HAP-1 (cell line): ENCODE data around the gene ZNF750.

Source experiments
- DNase-seq, 2 experiments: peaks; one replicate each; pipeline ENCODE4 v3.0.0-alpha.2; 2016 to 2020; ENCODE audit warnings: low spot score in 2 of 2
- H3K27me3 ChIP-seq: fragments of 250-450 bp; sonication (Bioruptor Pico); 2 replicates; pipeline ENCODE4 v1.5.1; 2020; ENCODE audit warnings: low read depth, mild to moderate bottlenecking, moderate library complexity
- H3K36me3 ChIP-seq: fragments of 250-450 bp; sonication (Bioruptor Pico); replicated peaks from 2 replicates; pipeline ENCODE4 v1.5.1; 2020; ENCODE audit warnings: mild to moderate bottlenecking
- H3K4me1 ChIP-seq: fragments of 250-450 bp; sonication (Bioruptor Pico); 2 replicates; pipeline ENCODE4 v1.5.1; 2020; ENCODE audit warnings: mild to moderate bottlenecking
- H3K4me3 ChIP-seq: fragments of 250-450 bp; sonication (Bioruptor Pico); 2 replicates; pipeline ENCODE4 v1.5.1; 2020; ENCODE audit warnings: mild to moderate bottlenecking, moderate library complexity
- H3K9me3 ChIP-seq: fragments of 250-450 bp; sonication (Bioruptor Pico); 2 replicates; pipeline ENCODE4 v1.5.1; 2020; ENCODE audit warnings: mild to moderate bottlenecking, moderate library complexity
- in situ Hi-C: fragments of 300-500 bp; cut with MboI; formaldehyde crosslinking; loops from 3 replicates; pipeline ENCODE4 v1.14.3; 2020; ENCODE audit warnings: low sequenced_read_pairs, inconsistent platforms, mixed read lengths

Gene ZNF750

GRCh38 chr17:82812601-82813000, 27.2 kb downstream of the ZNF750 start:
- in situ Hi-C loops: no loop called here
- H3K4me1 ChIP-seq: no peaks in the 10 kb centered on the region
- no peak for DNase-seq

DNA sequence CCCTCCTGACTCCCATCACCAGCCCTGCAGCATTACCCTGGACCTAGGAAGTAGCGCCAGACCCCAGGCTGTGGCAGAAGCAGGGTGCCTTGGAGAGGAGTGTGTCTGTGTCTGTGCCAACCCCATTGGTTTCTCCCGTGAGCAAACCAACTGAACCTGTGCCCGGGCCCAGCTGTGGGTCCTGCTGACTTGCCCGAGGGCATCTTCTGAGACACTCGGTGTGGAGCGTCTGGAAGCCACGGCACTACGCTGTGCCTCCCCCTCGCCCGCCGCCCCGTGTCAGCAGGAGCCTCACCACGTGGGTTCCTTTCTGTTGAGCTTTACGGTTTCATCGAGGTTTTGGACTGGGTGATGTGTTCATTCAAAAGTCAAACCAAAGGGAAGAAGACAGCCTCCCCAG, 27.8 kb downstream of the ZNF750 start:
- no peak overlapping the region for H3K4me3 ChIP-seq
- H3K27me3 ChIP-seq: no peaks in the 10 kb centered on the region
- peaks cover 92% of the 10 kb centered on the region for H3K36me3 ChIP-seq
- no peak for DNase-seq
- H3K4me1 ChIP-seq: no peaks in the 10 kb centered on the region
- in situ Hi-C loops: no loop called here
- H3K9me3 ChIP-seq: no peaks in the 10 kb centered on the region

More at GRCh38 chr17:82812601-82813000, 27.2 kb downstream of the ZNF750 start:
- H3K36me3 ChIP-seq: peaks cover 92% of the 10 kb centered on the region
- no peaks in the 10 kb centered on the region for H3K27me3 ChIP-seq
- H3K4me3 ChIP-seq: no peak overlapping the region
- no peaks in the 10 kb centered on the region for H3K9me3 ChIP-seq

GRCh38 chr17:82810644-82811430, 29.0 kb downstream of the ZNF750 start:
- H3K9me3 ChIP-seq: no peaks in the 10 kb centered on the region
- DNase-seq: no peak
- no peaks in the 10 kb centered on the region for H3K4me1 ChIP-seq
- H3K36me3 ChIP-seq: peaks cover 92% of the 10 kb centered on the region
- no peaks in the 10 kb centered on the region for H3K27me3 ChIP-seq
- no peak overlapping the region for H3K4me3 ChIP-seq
- in situ Hi-C loops: no loop called here

DNA sequence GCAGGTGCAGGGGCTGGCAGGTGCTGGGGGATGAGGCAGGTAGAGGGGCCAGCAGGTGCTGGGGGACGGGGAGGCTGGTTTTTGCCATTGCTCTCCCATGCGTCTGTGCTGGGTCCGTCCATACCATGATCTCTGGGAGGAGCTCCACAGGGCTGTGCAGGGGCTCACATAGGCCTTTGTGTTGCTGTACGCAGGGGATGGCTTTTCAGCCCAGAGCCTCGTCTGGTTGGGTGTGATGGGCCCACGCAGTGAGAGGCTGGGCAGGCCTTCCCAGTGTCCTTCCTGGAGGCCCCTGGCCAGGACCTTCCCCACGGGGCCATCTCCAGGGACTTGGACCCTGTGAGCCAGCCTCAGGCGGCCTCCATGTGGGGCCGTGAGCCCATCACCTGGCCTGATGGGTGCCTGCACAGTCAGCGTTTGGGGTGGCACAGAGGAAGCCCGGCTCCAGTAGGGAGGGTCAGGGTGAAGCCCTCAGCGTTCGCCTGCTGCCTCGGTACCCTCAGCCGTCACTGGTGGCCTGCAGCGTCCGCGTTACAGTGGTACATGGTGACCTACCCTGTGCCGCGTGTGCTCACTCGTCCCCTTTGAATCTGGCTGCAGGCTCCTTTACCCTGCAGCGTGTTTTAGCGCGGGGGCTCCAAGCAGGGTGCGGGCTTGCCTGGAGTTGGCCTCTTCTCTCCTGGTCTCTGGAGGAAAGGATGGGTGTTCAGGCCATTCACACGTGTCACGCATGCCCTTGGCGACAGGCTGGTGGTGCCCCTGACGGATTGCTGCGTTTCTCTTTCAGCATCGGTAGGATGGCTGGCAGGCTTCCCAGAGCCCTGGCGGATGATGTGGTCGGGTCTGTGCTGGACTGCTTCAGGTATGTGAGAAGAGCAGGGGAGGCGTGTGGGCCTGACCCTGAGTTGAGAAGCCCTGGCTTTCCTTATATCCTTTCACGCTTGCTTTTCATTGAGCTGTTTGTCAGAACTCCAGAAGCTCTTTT, 30.6 kb downstream of the ZNF750 start:
- DNase-seq: no peak
- H3K36me3 ChIP-seq: peaks cover 91% of the 10 kb centered on the region
- H3K4me1 ChIP-seq: no peaks in the 10 kb centered on the region
- no peaks in the 10 kb centered on the region for H3K9me3 ChIP-seq
- no peaks in the 10 kb centered on the region for H3K27me3 ChIP-seq
- H3K4me3 ChIP-seq: no peak overlapping the region
- in situ Hi-C loops: no loop called here

- H3K27me3 ChIP-seq: no peaks in the 10 kb centered on the region
- no peaks in the 10 kb centered on the region for H3K9me3 ChIP-seq
- in situ Hi-C loops: no loop called here
- no peaks in the 10 kb centered on the region for H3K4me1 ChIP-seq
- DNase-seq: no peak
- H3K36me3 ChIP-seq: peaks cover 84% of the 10 kb centered on the region
- H3K4me3 ChIP-seq: no peak overlapping the region
These were observed 31.8 kb downstream of the ZNF750 start for GRCh38 chr17:82808006-82808405.

- H3K27me3 ChIP-seq: no peaks in the 10 kb centered on the region
- no peak for DNase-seq
- H3K4me1 ChIP-seq: no peaks in the 10 kb centered on the region
- H3K9me3 ChIP-seq: no peaks in the 10 kb centered on the region
- in situ Hi-C loops: no loop called here
- no peak overlapping the region for H3K4me3 ChIP-seq
- H3K36me3 ChIP-seq: peaks cover 79% of the 10 kb centered on the region
These were observed 32.3 kb downstream of the ZNF750 start for GRCh38 chr17:82807562-82807961.

- H3K27me3 ChIP-seq: no peaks in the 10 kb centered on the region
- in situ Hi-C loops: no loop called here
- no peak for DNase-seq
- no peaks in the 10 kb centered on the region for H3K4me1 ChIP-seq
- H3K4me3 ChIP-seq: no peak overlapping the region
- no peaks in the 10 kb centered on the region for H3K9me3 ChIP-seq
- peaks cover 77% of the 10 kb centered on the region for H3K36me3 ChIP-seq
These were observed 32.7 kb downstream of the ZNF750 start for GRCh38 chr17:82807101-82807500.

- no peaks in the 10 kb centered on the region for H3K27me3 ChIP-seq
- no peak overlapping the region for H3K4me3 ChIP-seq
- DNase-seq: no peak
- in situ Hi-C loops: no loop called here
- H3K36me3 ChIP-seq: peaks cover 75% of the 10 kb centered on the region
- no peaks in the 10 kb centered on the region for H3K9me3 ChIP-seq
- H3K4me1 ChIP-seq: no peaks in the 10 kb centered on the region
These were observed 33.2 kb downstream of the ZNF750 start for GRCh38 chr17:82806645-82807044.

- no peaks in the 10 kb centered on the region for H3K27me3 ChIP-seq
- H3K9me3 ChIP-seq: no peaks in the 10 kb centered on the region
- in situ Hi-C loops: no loop called here
- H3K4me1 ChIP-seq: no peaks in the 10 kb centered on the region
- peaks cover 67% of the 10 kb centered on the region for H3K36me3 ChIP-seq
- DNase-seq: no peak
- H3K4me3 ChIP-seq: no peak overlapping the region
These were observed 34.0 kb downstream of the ZNF750 start for GRCh38 chr17:82805823-82806222.

GRCh38 chr17:82805254-82805653, 34.6 kb downstream of the ZNF750 start:
- H3K4me3 ChIP-seq: no peak overlapping the region
- peaks cover 66% of the 10 kb centered on the region for H3K36me3 ChIP-seq
- no peak for DNase-seq
- in situ Hi-C loops: no loop called here
- no peaks in the 10 kb centered on the region for H3K9me3 ChIP-seq
- no peaks in the 10 kb centered on the region for H3K4me1 ChIP-seq
- H3K27me3 ChIP-seq: no peaks in the 10 kb centered on the region

DNA sequence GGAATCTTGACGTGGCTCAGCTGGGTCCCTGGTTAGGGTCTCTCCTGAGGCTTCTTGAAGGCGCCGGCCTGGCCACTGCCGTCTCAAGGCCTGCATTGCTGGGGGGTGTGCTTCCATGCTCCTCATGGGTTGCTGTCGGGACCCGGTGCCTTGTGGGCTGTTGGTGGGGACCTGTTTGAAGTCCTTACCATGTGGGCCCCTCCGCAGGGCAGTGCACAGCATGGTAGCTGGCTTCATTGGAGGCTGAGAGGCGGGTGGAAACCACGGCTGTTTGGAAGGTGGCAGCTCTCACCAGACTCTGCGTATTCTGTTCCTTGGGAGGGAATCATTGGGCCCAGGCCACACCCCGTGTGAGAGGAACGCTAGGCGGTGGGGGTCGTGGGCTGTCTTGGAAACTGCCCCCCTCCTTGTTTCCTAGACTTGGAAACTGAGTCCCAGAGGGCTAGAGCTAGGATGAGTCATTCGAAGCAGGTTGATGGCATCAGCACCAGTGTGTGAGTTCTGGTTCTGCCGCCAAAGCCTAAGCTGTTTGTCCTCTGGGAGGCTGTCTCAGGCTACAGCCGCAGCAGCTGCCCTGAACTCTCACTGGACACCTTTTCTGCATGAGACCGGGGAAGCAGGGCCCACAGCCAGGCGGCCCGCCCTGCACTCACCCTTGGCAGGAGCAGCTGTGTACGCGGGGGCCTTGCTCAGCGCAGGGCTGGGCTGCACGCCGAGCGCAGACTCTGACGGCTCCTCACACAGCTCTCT, 35.2 kb downstream of the ZNF750 start:
- Histone ChIP-seq H3K36me3 (peaks cover 64% of the 10 kb centered on the region), H3K9me3 (no peaks in the 10 kb centered on the region), H3K4me3 (no peak overlapping the region), H3K27me3 (no peaks in the 10 kb centered on the region), H3K4me1 (no peaks in the 10 kb centered on the region)
- in situ Hi-C loops: no loop called here
- no peak for DNase-seq

DNA sequence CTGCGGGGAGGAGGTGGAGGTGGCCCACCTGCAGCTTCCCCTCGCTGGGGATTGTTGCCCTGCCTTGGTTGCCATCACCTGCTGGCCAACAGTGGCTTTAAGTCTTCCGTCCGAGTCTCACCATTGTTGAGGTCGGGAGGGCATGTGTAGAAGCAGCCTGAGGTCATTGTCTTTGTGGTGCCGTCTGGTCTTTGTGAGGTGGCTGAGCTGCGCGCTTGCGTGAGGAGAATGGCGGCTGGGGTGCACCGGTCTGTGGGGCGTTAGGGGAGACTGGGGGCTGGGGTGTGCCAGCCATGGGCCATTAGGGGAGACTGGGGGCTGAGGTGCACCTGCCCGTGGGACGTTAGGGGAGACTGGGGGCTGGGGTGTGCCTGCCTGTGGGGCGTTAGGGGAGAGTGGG, 36.2 kb downstream of the ZNF750 start:
- no peaks in the 10 kb centered on the region for H3K9me3 ChIP-seq
- in situ Hi-C loops: no loop called here
- no peaks in the 10 kb centered on the region for H3K27me3 ChIP-seq
- no peaks in the 10 kb centered on the region for H3K4me1 ChIP-seq
- H3K4me3 ChIP-seq: no peak overlapping the region
- H3K36me3 ChIP-seq: peaks cover 65% of the 10 kb centered on the region
- no peak for DNase-seq

- DNase-seq: no peak
- Histone ChIP-seq H3K4me3 (no peak overlapping the region), H3K36me3 (peaks cover 69% of the 10 kb centered on the region), H3K9me3 (no peaks in the 10 kb centered on the region), H3K27me3 (no peaks in the 10 kb centered on the region), H3K4me1 (no peaks in the 10 kb centered on the region)
- in situ Hi-C loops: no loop called here
These were observed 36.6 kb downstream of the ZNF750 start for GRCh38 chr17:82803185-82803584.
